Stimulated activated CD4-positive, alpha-beta T cell treated with anti-CD3 and anti-CD28 coated beads, Interleukin-1b, Interleukin-23, amount 100 ng/mL, for 24 hours (primary cell): ENCODE data around the gene LRRC23.

ENCODE experiments used
- DNase-seq, 4 experiments: peaks; one replicate each; pipeline ENCODE4 v3.0.0-alpha.2; 2020; ENCODE audit warnings: low read depth in 4 of 4, low spot score in 1 of 4

LRRC23 gene

DNA sequence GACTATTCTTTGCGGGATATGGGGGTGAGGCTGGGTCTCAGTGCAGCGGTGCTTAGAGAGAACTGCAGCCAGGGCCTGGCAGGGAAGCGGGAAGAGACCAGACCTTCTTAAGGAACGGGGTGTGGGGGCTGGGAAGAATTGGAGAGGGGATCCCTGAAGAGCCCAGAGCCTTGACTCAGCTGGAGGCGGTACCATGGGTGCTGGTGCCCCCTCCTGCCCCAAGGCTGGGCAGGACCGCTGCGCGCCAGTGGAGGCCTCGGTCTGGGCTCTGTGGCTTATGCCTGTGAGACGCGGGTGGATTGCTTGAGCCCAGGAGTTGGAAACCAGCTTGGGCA is 37.7 kb downstream of the LRRC23 start:
- no peak for DNase-seq

DNA sequence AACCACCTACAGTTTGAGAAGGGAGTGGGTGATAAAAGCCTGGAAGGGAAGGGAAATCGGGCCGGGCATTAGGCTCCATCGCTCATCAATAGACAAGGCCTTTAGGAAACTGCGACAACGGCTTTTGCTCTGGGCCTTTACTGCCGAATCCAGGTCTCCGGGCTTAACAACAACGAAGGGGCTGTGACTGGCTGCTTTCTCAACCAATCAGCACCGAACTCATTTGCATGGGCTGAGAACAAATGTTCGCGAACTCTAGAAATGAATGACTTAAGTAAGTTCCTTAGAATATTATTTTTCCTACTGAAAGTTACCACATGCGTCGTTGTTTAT is 38.7 kb downstream of the LRRC23 start:
- DNase-seq, result peak in 3 of 4 experiments; percentile 60 to 72 (median 63)

DNA sequence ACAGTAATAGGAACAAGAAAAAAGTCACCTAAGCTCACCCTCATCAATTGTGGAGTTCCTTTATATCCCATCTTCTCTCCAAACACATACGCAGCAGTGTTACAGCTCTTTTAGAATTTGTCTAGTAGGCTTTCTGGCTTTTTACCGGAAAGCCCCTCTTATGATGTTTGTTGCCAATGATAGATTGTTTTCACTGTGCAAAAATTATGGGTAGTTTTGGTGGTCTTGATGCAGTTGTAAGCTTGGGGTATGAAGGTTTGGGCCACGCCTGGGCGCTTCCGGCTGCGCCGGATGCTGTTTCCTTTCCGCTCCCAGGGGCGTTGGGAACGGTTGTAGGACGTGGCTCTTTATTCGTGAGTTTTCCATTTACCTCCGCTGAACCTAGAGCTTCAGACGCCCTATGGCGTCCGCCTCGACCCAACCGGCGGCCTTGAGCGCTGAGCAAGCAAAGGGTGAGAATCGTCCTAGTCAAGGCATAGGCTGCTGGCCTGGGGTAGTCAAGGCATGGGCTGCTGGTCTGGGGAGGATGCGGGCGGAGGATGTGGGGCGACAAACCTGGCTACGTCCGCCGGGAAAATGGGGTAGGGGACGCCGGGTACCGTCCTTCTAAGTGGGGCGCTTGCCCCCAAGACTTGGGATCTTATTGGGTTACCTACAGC is 39.2 kb downstream of the LRRC23 start, which contains the start of the genes C12orf57 and RNU7-1:
Gene C12orf57 (plus strand): TSS at position 301 of the 659 bp plus-strand sequence. CDS start 100 bp downstream, at position 401.
Gene RNU7-1 (plus strand): TSS at position 95 of the 659 bp plus-strand sequence.
- DNase-seq, result peak in 3 of 4 experiments; percentile 65 to 71 (median 71)

DNA sequence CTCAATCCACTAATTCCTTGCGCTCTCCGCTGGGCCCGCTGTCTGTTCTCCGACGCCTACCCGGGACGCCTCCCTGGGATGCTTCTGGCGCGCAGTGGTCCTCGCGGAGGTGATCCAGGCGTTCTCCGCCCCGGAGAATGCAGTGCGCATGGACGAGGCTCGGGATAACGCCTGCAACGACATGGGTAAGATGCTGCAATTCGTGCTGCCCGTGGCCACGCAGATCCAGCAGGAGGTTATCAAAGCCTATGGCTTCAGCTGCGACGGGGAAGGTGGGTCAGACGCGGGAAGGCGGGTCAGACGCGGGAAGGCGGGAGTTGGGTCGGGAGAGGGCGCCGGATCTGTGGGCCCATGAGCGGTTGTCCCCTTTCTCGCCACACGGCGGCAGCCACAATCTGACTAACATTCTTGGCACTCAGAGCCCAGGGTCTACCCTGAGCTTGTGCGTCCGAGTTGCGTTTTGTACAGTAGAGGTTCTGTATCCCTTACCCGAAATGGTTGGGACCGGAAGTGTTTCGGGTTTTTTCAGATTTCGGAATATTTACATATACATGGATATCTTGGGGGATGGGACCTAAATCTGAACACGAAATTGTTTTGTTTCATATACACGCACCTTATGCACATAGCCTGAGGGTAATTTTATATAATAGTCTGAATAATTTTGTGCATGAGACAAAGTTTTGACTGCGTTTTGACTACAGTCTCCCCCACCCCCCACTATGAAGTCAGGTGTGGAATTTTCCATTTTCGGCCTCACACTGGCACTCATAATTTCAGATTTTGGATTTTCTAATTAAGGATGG is 40.0 kb downstream of the LRRC23 start:
- peak in 3 of 4 experiments; percentile 70 to 89 (median 79) for DNase-seq

DNA sequence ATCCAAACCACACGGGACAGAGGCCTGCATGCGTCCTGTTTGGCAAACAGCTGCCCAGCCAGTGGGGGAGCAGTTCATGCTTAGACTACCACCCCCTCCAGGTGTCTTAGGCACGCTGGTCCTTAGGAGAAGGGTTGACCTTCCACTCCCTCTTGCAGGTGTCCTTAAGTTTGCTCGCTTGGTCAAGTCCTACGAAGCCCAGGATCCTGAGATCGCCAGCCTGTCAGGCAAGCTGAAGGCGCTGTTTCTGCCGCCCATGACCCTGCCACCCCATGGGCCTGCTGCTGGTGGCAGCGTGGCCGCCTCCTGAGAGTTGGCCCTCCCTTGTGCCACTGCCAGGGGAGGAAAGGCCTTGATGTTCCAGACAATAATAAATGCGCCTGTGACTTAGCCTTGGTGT is 41.0 kb downstream of the LRRC23 start:
- DNase-seq, result no peak

DNA sequence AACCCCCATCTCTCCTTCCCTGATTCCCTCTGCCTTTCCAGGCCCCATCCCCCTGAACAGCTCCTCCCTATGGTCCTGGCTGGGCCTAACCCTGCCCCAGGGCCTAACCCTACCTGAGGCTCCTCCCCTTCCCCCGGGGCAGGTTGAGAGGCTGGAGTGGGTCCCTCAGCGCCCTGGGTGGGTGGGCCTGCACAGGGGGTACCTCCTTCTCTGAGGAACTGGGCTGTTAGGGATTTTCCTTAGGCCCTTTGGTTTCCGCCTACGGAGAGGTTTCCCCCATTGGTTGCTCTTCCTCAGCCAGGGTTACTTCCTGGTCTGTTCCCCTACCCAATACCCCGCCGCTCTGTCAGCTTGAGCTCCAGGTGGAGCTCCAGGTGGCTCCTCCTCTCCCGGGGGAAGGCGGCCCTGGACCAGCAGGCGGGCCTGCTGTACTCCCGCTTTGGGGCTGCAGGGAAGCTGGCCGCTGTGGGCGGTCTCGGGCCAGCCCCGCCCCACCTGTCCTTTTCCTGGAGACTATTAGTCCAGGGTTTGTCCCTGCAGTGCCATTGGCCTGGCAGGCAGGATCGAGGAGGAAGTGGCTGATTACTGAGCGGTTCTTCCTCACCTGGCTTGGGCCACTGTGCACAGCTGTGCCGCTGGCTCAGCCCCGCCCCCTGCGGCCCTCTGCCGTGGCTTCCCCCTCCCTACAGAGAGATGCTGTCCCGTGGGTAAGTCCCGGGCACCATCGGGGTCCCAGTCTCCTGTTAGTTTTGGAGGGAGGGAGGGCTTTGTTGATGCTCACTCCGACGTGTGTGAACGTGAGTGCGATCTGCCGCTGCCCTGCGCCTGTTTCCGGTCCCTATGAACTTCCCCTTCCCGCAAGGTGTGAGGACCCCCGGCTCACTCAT is 41.7 kb downstream of the LRRC23 start:
- peak in 1 of 4 experiments; percentile 60 for DNase-seq

DNA sequence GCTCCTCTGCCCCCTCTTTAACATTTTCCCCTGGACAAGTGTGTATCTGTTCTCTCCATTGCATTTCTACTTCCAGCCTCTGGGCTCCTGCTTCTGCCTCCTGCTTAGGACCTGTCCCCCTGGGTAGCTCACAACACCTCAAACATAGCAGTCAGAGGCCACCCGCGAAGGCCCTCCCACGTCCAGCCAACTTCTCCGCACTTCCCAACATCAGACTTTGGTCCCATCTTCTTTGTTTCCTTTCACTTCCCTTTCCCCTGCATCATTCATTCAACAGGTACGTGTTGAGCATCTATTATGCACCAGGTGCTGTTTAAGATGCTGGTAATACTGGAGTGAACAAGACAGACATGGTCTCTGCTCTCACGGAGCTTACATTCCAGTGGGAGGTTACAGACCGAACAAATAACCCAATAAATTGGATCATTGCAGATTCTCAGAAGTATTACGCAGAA is 42.3 kb downstream of the LRRC23 start:
- no peak for DNase-seq

DNA sequence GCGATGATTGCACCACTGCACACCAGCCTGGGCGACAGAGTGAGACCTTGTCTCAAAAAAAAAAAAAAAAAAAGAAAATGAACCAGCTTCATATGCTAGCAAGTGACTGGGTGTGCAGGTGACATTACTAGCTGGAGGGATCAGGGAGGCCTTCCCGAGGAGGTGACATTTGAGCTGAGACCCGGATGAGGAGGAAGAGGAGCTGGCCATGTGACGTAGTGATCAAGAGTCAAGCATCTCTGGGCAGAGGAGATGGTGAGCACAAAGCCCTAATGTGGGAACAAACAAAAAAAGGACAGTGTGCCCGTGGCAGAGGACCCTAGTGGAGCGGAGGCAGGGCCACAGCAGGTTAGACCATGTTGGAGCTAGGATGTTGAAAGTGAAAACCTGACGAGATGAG is 43.0 kb downstream of the LRRC23 start:
- DNase-seq, result no peak

DNA sequence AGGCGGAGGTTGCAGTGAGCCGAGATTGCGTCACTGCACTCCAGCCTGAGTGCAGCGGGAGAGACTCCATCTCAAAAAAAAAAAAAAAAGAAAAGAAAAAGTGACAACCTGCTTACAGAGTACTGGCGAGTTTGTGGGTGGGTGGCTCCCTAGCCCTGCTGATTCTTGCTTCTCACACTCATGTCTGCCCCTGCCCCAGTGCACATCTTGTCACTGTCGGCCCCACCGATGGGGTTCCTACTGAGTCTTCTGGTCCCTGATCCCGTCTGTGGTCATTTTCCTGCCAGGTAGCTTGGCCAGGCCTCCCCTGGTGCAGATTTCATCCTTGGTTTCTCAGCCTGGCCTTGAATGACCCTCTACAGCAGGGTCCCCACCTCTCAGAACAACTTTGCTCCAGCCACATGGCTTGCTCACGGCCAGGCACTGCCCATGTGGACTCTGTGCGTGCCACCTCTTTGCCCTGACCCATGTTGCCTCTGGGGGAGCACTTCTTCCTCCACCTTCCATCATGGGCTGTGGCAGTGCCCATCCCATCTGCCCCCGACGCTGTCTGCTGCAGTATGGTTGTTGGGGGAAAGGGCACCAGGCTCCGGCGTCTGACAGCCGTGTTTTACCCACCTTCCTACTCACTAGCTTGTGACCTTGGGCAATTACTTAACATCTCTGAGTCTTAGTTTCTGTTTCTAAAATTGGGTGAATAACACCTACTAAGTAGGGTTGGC is 44.4 kb downstream of the LRRC23 start:
- DNase-seq, result no peak

DNA sequence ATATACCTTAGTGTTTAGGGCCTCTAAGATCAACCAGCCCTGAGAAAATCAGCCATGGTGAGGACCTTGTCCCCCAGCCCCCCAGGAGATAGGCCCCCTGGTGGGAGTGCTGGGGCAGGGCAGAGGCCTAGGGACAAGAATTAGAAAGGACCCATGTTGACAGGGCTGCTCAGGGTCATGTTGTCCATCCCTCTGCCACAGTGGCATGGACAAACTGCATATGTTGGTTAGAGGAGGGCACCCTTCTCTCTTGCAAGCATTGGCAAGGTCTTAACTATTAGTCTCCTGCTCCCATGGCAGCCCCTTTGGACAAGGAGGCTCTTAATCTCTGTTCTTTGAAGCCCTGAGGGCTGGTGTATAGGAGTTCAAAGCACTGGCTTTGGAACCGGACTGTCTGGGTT is 45.8 kb downstream of the LRRC23 start:
- no peak for DNase-seq

DNA sequence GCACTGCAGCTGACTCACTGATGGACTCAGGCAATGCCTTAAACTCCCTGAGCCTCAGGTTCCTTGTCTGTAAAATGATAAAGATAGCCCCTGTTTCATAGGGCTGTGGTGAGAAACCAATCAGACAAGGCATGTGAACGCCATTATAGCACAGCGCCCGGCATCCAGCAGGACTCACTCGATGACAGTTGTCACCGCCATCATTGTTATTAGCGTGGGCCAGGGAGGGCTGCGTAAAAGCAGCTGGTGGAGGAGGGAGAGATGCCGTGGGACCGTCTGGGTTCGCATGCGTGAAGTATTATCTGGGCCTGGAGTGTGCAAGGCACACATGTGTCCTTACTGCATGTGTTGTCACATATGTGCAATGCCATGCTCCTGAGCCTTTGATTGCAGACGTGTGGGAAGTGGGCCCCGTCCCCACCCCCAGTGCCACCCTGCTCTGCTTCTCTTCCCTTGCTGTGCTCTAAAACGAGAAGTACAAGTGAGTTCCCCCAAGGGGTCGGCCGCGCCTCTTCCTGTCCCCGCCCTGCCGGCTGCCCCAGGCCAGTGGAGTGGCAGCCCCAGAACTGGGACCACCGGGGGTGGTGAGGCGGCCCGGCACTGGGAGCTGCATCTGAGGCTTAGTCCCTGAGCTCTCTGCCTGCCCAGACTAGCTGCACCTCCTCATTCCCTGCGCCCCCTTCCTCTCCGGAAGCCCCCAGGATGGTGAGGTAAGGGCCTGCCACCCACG is 46.4 kb downstream of the LRRC23 start, which contains the start of gene PTPN6:
Gene PTPN6 (plus strand): TSS at position 546 of the 730 bp plus-strand sequence. CDS start 157 bp downstream, at position 703.
- DNase-seq, result peak in 1 of 4 experiments; percentile 54

DNA sequence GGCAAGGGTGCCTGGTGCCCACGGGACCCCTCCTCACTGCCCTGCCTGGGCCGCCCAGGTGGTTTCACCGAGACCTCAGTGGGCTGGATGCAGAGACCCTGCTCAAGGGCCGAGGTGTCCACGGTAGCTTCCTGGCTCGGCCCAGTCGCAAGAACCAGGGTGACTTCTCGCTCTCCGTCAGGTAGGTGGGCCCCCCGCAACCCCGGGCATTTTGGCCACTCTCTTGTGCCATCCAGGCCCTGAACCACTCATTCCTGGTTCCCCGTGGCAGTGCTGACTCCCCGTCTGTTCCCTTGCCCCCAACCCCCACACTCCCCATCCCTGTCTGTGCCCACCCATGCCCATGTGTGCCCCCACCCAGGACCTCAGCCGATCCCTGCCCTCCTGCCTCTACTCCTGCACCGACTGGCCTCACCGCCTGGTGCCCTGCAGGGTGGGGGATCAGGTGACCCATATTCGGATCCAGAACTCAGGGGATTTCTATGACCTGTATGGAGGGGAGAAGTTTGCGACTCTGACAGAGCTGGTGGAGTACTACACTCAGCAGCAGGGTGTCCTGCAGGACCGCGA is 47.0 kb downstream of the LRRC23 start:
- no peak for DNase-seq

DNA sequence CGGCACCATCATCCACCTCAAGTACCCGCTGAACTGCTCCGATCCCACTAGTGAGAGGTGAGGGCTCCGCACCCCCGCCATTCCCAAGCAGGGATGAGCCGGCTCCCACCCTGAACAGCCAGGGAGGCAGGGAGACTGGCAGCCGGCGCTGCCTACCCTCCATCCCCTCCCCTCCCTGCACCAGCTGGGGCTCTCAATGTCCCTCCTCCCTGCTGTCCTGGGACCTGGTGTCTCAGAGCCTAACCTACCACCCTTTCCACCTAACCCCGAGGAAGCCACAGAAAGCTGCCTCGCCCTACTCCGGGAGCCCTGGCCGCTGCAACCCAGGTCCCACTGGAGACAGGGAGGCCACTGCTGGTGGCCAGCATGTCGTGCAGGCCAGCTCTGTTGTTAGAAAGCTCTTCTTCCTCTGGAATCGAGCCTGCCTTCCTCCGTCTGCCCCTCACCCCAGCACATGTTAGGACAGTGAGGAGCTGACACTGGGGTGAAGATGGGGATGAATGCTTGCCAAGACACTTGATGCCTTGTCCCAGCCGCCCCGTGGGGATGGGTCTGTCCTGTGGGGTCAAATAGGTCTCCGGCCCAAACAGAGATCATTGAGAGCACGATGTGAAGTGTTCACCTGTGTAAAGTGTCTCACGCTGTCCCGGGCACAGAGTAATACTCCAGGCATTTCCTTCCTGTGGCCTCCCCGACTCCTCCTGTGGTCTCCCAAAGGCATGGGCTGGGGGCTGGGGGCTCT is 47.7 kb downstream of the LRRC23 start:
- no peak for DNase-seq

DNA sequence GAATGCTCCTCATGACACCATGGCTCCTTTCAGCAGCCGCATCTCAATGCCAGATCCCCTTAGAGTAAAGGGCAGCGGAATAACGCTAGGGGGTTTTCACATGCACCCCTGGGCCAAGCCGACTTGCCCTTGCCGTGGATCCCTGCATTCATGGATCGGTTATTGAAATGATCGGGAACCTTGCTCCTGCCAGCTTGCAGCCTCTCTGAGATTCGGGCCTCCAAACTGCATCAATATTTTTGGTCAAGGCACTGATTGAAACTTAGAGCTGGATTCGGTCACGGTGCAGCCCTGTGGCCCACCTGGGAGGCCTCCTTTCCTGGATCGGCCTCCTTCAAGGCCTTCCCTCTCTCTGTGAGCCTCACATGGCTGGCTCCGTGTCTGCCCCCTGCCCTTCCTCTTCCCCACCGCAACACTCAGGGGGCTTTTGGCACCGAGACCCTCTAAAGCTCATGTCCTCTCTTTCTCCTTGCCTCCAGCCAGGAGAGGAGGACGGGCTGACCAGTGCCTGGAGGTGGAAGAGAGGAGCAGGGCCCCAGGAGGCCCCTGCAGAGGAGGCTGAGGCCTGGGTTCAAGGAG is 48.3 kb downstream of the LRRC23 start:
- no peak for DNase-seq

DNA sequence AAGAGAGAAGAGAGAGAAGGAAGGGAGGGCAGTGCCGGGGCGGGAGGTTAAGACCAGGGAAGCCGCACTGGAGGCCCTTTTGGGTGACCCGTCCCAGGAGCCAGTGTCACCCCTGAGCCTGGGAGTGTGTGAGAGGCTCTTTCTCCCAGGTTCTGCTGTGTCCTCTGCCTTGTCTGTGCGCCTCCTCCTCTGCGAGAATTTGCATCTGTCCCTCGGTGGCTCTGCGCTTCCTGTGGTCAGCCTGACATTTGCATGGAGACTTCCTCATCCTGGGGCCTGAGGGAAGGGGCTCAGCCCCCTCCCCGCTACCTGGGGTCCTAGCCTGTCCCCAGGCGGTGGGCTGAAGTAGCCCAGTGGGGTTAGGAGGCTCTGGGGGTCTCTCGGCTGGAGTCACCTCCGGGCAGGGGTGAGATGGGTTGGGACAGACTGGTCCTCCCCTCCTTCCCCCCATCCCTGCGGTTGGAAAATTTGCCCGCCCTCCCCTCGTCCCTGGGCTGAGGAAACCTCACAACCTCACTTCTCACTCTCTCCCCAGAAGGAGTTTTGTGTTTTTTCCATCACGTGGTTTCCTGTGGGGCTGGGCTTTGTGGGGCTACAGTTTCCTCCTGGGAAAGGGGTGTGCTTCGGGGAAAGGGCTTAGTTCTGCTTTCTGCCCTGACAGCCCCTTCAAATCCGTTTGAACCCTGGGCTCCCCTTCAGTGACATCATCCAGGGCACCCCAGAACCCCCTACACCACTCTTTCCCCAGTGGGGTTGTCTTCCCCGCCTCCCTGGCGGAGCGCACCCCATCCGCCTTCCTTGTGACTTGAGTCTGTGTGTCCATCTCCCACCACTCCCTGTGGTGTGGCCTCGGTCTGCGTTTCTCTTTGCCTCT is 49.1 kb downstream of the LRRC23 start:
- peak in 2 of 4 experiments; percentile 67 to 78 for DNase-seq

DNA sequence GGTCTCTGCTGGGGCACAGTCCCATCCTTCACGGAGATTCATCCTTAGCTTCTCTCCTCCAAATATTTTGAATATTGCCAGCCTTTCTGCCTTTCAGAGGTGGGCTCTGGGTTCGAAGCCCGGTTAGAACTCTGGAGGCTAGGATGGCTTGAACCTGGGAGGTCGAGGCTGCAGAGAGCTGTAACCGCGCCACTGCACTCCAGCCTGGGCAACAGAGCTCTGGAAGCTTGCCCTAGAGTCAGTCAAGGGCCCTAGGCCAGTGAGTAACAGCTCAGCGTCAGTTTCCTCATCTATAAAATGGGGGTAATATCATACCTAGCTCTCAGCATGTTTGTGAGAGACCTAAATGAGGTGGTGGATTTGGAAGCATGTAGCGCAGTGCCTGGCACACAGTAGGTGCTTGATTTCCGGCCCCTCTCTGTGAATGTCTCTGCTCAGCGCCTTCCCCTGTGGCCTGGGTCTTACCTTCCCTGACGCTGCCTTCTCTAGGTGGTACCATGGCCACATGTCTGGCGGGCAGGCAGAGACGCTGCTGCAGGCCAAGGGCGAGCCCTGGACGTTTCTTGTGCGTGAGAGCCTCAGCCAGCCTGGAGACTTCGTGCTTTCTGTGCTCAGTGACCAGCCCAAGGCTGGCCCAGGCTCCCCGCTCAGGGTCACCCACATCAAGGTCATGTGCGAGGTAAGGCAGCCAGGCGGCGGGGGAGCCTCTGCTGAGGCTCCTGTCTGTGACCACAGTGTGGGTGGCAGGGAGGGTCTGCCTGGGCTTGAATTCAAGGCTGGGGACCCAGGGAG is 49.9 kb downstream of the LRRC23 start:
- no peak for DNase-seq
